ENCODE results near the gene CRACDL. TPM values are rescaled to one million over a fixed set of nuclear protein-coding genes. Genes with fewer than 3 reads are reported as not detected.
"Not testable (repeated sequence)": the region's sequence is repeated elsewhere in the genome, so short reads cannot be mapped to it uniquely, and the experiment has no call there.

The CRACDL gene
- total and polyA plus RNA-seq, 2 donors, result 2.4 to 6.2 TPM

GRCh38 chr2:98759827-98760625, 176.0 kb downstream of the CRACDL start:
- WGBS, result 77% methylated on average over 6 of the region's 6 CpGs
- DNase-seq (ENCODE audit: extremely low spot score), result no peak
- Histone ChIP-seq H3K4me1 (ENCODE audit: insufficient read depth) (no peaks in the 10 kb centered on the region), H3K27ac (ENCODE audit: low read depth) (no peak overlapping the region), H3K36me3 (ENCODE audit: insufficient read depth) (no peaks in the 10 kb centered on the region), H3K4me3 (ENCODE audit: low read depth, low read length) (no peak overlapping the region)

GRCh38 chr2:98759338-98759737, 176.7 kb downstream of the CRACDL start:
- no peak overlapping the region for H3K4me3 ChIP-seq (ENCODE audit: low read depth, low read length)
- no peak for DNase-seq (ENCODE audit: extremely low spot score)
- no peaks in the 10 kb centered on the region for H3K36me3 ChIP-seq (ENCODE audit: insufficient read depth)
- no peaks in the 10 kb centered on the region for H3K4me1 ChIP-seq (ENCODE audit: insufficient read depth)
- H3K27ac ChIP-seq (ENCODE audit: low read depth), result no peak overlapping the region
- 69% methylated on average over 2 of the region's 2 CpGs for WGBS

- DNase-seq (ENCODE audit: extremely low spot score), result no peak
- no peak overlapping the region for H3K4me3 ChIP-seq (ENCODE audit: low read depth, low read length)
- H3K27ac ChIP-seq (ENCODE audit: low read depth), result no peak overlapping the region
- H3K4me1 ChIP-seq (ENCODE audit: insufficient read depth), result no peaks in the 10 kb centered on the region
- H3K36me3 ChIP-seq (ENCODE audit: insufficient read depth), result no peaks in the 10 kb centered on the region
- WGBS, result 24% methylated on average over 9 of the region's 9 CpGs
Measured at GRCh38 chr2:98757904-98758421, 178.1 kb downstream of the CRACDL start.

GRCh38 chr2:98753801-98754200, 182.2 kb downstream of the CRACDL start:
- no peak for DNase-seq (ENCODE audit: extremely low spot score)
- H3K4me1 ChIP-seq (ENCODE audit: insufficient read depth), result no peaks in the 10 kb centered on the region
- H3K27ac ChIP-seq (ENCODE audit: low read depth), result no peak overlapping the region
- H3K4me3 ChIP-seq (ENCODE audit: low read depth, low read length), result no peak overlapping the region
- H3K36me3 ChIP-seq (ENCODE audit: insufficient read depth), result no peaks in the 10 kb centered on the region

- 84% methylated on average over 4 of the region's 4 CpGs for WGBS
- not testable (repeated sequence) for DNase-seq (ENCODE audit: extremely low spot score); H3K4me1 ChIP-seq (ENCODE audit: insufficient read depth); H3K36me3 ChIP-seq (ENCODE audit: insufficient read depth); H3K27ac ChIP-seq (ENCODE audit: low read depth); H3K4me3 ChIP-seq (ENCODE audit: low read depth, low read length)
Measured at GRCh38 chr2:98752711-98753110, 183.3 kb downstream of the CRACDL start.

GRCh38 chr2:98751748-98752147, 184.3 kb downstream of the CRACDL start:
- DNase-seq (ENCODE audit: extremely low spot score), result no peak
- Histone ChIP-seq H3K27ac (ENCODE audit: low read depth) (no peak overlapping the region), H3K4me3 (ENCODE audit: low read depth, low read length) (no peak overlapping the region), H3K4me1 (ENCODE audit: insufficient read depth) (no peaks in the 10 kb centered on the region), H3K36me3 (ENCODE audit: insufficient read depth) (peaks cover 2% of the 10 kb centered on the region)
- WGBS, result 83% methylated on average over 1 of the region's 1 CpG

GRCh38 chr2:98750593-98751282, 185.3 kb downstream of the CRACDL start:
- Histone ChIP-seq H3K27ac (ENCODE audit: low read depth) (no peak overlapping the region), H3K4me3 (ENCODE audit: low read depth, low read length) (no peak overlapping the region), H3K4me1 (ENCODE audit: insufficient read depth) (no peaks in the 10 kb centered on the region), H3K36me3 (ENCODE audit: insufficient read depth) (peaks cover 2% of the 10 kb centered on the region)
- WGBS, result 91% methylated on average over 9 of the region's 9 CpGs
- DNase-seq (ENCODE audit: extremely low spot score), result no peak

- no peak overlapping the region for H3K27ac ChIP-seq (ENCODE audit: low read depth)
- no peaks in the 10 kb centered on the region for H3K4me1 ChIP-seq (ENCODE audit: insufficient read depth)
- DNase-seq (ENCODE audit: extremely low spot score), result no peak
- peaks cover 2% of the 10 kb centered on the region for H3K36me3 ChIP-seq (ENCODE audit: insufficient read depth)
- no peak overlapping the region for H3K4me3 ChIP-seq (ENCODE audit: low read depth, low read length)
Measured at GRCh38 chr2:98749066-98749450, 187.0 kb downstream of the CRACDL start.

- Histone ChIP-seq H3K36me3 (ENCODE audit: insufficient read depth) (peaks cover 2% of the 10 kb centered on the region), H3K4me1 (ENCODE audit: insufficient read depth) (no peaks in the 10 kb centered on the region), H3K4me3 (ENCODE audit: low read depth, low read length) (no peak overlapping the region), H3K27ac (ENCODE audit: low read depth) (no peak overlapping the region)
- no peak for DNase-seq (ENCODE audit: extremely low spot score)
- WGBS, result 68% methylated on average over 13 of the region's 13 CpGs
Measured at GRCh38 chr2:98748292-98749065, 187.5 kb downstream of the CRACDL start.

- Histone ChIP-seq H3K36me3 (ENCODE audit: insufficient read depth) (peaks cover 2% of the 10 kb centered on the region), H3K4me3 (ENCODE audit: low read depth, low read length) (no peak overlapping the region), H3K4me1 (ENCODE audit: insufficient read depth) (no peaks in the 10 kb centered on the region), H3K27ac (ENCODE audit: low read depth) (no peak overlapping the region)
- 45% methylated on average over 8 of the region's 8 CpGs for WGBS
- DNase-seq (ENCODE audit: extremely low spot score), result no peak
Measured at GRCh38 chr2:98747888-98748287, 188.1 kb downstream of the CRACDL start.

- Histone ChIP-seq H3K27ac (ENCODE audit: low read depth) (no peak overlapping the region), H3K4me3 (ENCODE audit: low read depth, low read length) (no peak overlapping the region), H3K36me3 (ENCODE audit: insufficient read depth) (peaks cover 2% of the 10 kb centered on the region), H3K4me1 (ENCODE audit: insufficient read depth) (no peaks in the 10 kb centered on the region)
- DNase-seq (ENCODE audit: extremely low spot score), result no peak
Measured at GRCh38 chr2:98746426-98746825, 189.6 kb downstream of the CRACDL start.

- 89% methylated on average over 5 of the region's 5 CpGs for WGBS
- no peak overlapping the region for H3K4me3 ChIP-seq (ENCODE audit: low read depth, low read length)
- H3K36me3 ChIP-seq (ENCODE audit: insufficient read depth), result peaks cover 2% of the 10 kb centered on the region
- no peaks in the 10 kb centered on the region for H3K4me1 ChIP-seq (ENCODE audit: insufficient read depth)
- no peak overlapping the region for H3K27ac ChIP-seq (ENCODE audit: low read depth)
- DNase-seq (ENCODE audit: extremely low spot score), result no peak
Measured at GRCh38 chr2:98744595-98744994, 191.4 kb downstream of the CRACDL start.

All from urinary bladder (tissue), 4 donors.